SK-N-SH (cell line): ENCODE data around the gene MLC1.
"Not testable (repeated sequence)": the region's sequence is repeated elsewhere in the genome, so short reads cannot be mapped to it uniquely, and the experiment has no call there.

Experiments
- CTCF ChIP-seq: fragments of 200-600 bp; sonication (generic); IDR thresholded peaks from 2 replicates; pipeline ENCODE4 v1.6.1; 2017; ENCODE audit warnings: antibody characterized with exemption, mild to moderate bottlenecking, moderate library complexity
- ELF1 ChIP-seq: IDR thresholded peaks from 2 replicates; pipeline ENCODE4 v1.4.0; 2012
- EZH2phosphoT487 ChIP-seq: fragments of 200-600 bp; sonication (generic); IDR thresholded peaks from 2 replicates; pipeline ENCODE4 v1.6.1; 2017; ENCODE audit warnings: low read depth, mixed run types, mild to moderate bottlenecking, antibody characterized with exemption, moderate library complexity, borderline replicate concordance
- FOXJ3 ChIP-seq: sonication (generic); formaldehyde crosslinking; IDR thresholded peaks from 2 replicates; pipeline ENCODE4 v1.5.1; 2020; ENCODE audit warnings: mild to moderate bottlenecking, missing genetic modification reagents
- GABPA ChIP-seq: IDR thresholded peaks from 2 replicates; pipeline ENCODE4 v1.4.0; 2012; ENCODE audit warnings: low read depth, mild to moderate bottlenecking
- JUND ChIP-seq: IDR thresholded peaks from 2 replicates; pipeline ENCODE4 v1.4.0; 2012
- MAX ChIP-seq: IDR thresholded peaks from 2 replicates; pipeline ENCODE4 v1.4.0; 2012; ENCODE audit warnings: low read depth
- POLR2AphosphoS5 ChIP-seq: IDR thresholded peaks from 2 replicates; pipeline ENCODE4 v1.6.1; 2012; ENCODE audit warnings: low read depth, low read length
- RAD21 ChIP-seq: IDR thresholded peaks from 2 replicates; pipeline ENCODE4 v1.6.1; 2012; ENCODE audit warnings: mild to moderate bottlenecking, low read length
- RCOR1 ChIP-seq: fragments of 150-350 bp; IDR thresholded peaks from 2 replicates; pipeline ENCODE4 v1.6.1; 2017; ENCODE audit warnings: antibody characterized with exemption, low read length
- ZBTB33 ChIP-seq: IDR thresholded peaks from 2 replicates; pipeline ENCODE4 v1.4.0; 2012; ENCODE audit warnings: low read depth, borderline replicate concordance
- TF ChIP-seq, protein P1 (sequence below): IDR thresholded peaks from 2 replicates; pipeline ENCODE4 v1.4.0; 2012; ENCODE audit warnings: low read depth, borderline replicate concordance

GRCh38 chr22:50086975-50087374 is 1.7 kb upstream of the MLC1 start:
- not testable (repeated sequence) for TF ChIP-seq CTCF, POLR2AphosphoS5, RAD21, MAX, ELF1, GABPA, ZBTB33, JUND, FOXJ3, EZH2phosphoT487, RCOR1
- TF ChIP-seq, protein P1, sequence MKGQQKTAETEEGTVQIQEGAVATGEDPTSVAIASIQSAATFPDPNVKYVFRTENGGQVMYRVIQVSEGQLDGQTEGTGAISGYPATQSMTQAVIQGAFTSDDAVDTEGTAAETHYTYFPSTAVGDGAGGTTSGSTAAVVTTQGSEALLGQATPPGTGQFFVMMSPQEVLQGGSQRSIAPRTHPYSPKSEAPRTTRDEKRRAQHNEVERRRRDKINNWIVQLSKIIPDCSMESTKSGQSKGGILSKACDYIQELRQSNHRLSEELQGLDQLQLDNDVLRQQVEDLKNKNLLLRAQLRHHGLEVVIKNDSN: not testable (repeated sequence)
